Stimulated activated CD8-positive, alpha-beta memory T cell treated with anti-CD3 and anti-CD28 coated beads, Interleukin-12 subunit alpha, Interleukin-12 subunit beta, amount 100 ng/mL, for 24 hours (primary cell): ENCODE measurements around the gene DPH2.

ENCODE experiments used
- DNase-seq: peaks from one replicate; pipeline ENCODE4 v3.0.0-alpha.2; 2020; ENCODE audit errors: extremely low read depth

The DPH2 gene, protein sequence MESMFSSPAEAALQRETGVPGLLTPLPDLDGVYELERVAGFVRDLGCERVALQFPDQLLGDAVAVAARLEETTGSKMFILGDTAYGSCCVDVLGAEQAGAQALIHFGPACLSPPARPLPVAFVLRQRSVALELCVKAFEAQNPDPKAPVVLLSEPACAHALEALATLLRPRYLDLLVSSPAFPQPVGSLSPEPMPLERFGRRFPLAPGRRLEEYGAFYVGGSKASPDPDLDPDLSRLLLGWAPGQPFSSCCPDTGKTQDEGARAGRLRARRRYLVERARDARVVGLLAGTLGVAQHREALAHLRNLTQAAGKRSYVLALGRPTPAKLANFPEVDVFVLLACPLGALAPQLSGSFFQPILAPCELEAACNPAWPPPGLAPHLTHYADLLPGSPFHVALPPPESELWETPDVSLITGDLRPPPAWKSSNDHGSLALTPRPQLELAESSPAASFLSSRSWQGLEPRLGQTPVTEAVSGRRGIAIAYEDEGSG

DNA sequence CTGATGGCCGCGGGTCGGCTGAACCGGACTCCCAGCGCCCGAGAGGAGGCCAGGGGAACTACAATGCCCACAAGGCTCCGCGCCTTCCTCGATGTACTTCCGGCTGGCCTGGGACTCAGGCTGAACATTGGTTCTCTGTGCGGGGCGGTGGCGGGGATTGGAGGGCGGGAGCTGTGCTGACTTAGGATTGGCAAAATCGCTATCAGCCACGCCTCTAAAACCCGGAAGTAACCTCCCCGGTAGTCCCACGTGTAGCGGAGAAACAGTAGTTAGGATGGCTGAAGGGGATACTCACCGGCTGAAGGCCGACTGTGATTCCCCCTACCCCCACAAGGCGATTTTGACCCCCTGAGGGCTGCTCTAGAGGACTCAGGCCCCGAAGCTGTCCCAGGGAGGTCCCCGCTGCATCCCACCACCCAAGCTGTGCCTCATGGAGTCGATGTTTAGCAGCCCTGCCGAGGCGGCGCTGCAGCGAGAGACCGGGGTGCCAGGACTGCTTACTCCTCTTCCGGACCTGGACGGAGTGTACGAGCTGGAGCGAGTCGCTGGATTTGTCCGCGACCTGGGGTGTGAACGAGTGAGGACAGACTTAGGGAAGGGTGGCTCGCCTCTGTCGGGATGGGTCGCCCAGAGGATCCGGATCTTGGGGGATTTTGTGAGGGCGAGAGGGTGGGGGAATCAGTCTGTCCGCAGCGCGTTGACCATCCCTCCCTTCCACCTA lies at the start of gene DPH2:
TSS of gene DPH2 (plus strand) at position 265 of the 721 bp plus-strand sequence. CDS start at position 431, 166 bp downstream.
- peak; percentile 94 for DNase-seq

DNA sequence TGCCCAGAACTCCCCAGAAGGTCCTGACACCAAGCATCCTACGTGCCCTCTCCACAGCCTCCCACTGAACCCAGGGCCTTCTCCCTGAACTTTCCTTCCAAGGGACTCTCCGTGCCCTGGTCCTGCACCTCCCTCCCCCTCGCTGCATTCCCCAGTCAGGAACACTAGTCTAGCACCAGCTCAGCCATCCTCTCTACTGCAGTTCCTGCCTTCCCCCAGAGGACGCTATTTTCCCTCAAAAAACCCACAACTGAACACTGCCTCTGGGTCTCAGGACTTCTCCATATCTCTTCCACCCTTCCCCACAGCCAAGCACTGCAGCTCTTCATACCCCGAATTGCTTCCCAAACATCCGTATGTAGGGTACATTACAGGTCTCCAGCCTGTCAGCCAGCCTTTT lies 48.8 kb upstream of the DPH2 start:
- DNase-seq: no peak

DNA sequence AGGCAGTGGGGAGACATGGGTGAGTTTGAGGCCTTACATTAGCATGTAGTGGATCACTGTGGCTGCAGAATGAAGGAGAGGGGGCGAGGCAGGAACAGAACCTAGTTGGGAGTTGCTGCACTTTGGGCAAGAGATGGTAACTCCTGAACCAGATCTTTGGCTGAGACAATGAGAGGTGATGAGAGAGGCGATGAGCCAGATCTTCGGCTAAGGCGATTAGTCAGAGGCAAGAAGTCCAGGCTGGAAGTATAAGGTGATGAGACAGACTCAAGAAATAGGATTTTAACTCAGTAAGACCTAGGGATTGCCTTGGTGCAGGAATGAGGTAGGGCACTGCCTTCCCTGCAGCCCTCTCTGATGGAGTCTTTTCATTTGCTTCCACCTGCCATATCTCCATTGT lies 45.3 kb upstream of the DPH2 start:
- no peak for DNase-seq

DNA sequence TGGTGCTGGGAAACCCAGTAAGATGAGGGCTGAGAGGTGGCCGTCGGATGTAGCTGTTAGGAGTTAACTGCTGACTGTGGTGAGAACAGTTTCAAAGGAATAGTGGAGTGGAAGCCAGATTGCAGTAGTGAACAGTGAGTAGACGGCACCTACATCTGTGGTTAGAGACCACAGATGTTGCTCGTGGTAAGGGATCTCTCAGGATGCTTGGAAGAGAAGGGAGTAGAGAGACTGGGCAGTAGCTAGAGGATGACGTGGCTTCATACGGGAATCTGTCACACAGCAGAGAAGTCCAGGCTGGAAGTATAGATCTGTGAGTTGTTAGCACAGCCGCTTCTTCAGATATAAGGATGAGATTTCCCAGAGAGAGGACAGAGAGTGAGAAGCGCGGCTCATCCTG lies 44.0 kb upstream of the DPH2 start:
- DNase-seq: no peak

DNA sequence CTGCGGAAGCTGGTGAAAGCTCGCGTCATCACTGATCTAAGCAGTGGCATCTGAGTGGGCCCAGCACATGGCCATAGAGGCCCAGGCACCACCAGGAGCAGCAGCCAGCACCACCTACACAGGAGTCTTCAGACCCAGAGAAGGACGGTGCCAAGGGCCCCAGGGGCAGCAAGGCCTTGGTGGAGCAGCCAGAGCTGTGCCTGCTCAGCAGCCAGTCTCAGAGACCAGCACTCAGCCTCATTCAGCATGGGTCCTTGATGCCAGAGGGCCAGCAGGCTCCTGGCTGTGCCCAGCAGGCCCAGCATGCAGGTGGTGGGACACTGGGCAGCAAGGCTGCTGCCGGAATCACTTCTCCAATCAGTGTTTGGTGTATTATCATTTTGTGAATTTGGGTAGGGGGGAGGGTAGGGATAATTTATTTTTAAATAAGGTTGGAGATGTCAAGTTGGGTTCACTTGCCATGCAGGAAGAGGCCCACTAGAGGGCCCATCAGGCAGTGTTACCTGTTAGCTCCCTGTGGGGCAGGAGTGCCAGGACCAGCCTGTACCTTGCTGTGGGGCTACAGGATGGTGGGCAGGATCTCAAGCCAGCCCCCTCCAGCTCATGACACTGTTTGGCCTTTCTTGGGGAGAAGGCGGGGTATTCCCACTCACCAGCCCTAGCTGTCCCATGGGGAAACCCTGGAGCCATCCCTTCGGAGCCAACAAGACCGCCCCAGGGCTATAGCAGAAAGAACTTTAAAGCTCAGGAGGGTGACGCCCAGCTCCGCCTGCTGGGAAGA lies 39.5 kb upstream of the DPH2 start:
- no peak for DNase-seq

DNA sequence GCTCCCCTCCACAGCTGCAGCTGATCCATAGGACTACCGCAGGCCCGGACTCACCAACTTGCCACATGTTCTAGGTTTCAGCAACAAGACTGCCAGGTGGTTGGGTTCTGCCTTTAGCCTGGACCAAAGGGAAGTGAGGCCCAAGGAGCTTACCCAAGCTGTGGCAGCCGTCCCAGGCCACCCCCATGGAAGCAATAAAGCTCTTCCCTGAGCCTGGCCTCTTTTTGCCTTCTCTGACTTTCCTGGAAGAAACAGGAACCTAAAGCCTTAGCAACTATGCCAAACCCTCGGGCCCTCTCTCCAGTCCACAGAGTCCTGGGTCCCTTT lies 38.9 kb upstream of the DPH2 start:
- DNase-seq: no peak

DNA sequence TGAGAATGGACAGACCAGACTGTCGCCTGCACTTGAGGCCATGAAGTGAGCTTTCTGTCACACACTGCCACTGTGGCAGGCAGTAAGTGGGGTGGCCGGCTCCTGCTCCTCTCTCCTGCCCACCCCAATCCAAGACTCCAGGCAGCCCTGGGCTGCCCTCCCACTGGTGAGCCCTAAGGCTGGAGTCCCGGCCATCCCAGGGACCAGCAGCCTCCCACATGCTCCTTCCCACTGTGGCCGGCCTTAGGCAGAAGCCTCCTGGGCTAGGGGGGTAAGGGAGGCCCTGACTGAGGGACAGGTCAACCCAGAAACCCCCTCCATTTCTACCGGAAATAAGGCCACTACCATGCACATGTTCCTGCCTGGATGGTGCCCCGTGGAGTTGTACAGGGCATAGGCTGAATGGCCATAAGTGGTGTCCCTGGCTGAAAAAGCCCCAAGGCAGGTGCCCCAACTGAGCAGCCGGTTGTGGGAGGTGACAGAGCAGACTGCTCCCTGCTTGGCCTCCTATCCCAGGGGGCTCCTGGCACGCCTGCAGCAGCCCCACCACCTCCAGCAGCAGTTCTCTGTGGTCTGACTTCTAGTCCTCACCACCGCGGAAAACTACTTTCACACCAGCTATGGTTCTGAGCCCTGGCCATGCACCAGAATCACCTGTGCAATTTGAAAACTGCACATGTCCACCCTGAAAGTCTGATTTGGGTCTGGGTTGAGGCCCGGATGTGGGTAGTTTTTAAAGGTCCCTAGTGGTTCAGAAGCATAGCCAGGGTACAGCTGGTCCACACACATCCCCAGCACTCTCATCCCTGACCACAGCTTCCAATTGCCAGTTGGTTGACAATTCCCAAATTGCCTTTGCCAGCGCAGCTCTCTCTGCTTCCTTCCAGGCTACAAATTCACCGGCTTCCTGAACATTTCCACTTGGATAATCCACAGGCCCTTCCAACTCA lies 37.8 kb upstream of the DPH2 start:
- no peak for DNase-seq

DNA sequence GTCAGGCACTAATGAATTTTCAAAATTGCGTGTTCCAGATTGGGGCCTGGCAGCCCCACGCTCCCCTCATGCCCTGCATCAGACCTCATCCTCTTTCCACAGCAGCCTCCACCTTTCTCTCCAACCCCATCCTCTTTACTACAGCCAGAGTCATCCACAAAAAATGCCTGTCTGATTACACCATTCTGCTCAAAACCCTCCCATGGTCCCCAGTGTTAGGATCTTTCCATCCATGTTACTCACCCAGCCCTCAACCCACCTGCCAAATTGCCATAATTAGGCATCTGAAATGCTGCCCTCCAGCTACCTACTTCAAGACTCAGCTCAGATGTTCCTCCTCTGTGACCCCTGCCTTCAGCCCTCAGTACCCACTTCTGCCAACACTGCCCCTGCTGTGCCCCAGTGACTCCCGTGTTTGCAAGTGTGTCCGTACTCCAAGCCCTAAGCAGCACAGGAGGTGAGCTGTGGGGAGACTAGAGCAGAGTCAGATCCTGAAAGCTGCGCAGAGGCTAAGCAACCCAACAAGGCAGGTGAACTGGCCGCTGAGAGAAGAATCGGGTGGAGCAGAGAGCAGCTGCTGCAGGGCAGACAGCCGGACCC lies 36.9 kb upstream of the DPH2 start:
- DNase-seq: no peak

DNA sequence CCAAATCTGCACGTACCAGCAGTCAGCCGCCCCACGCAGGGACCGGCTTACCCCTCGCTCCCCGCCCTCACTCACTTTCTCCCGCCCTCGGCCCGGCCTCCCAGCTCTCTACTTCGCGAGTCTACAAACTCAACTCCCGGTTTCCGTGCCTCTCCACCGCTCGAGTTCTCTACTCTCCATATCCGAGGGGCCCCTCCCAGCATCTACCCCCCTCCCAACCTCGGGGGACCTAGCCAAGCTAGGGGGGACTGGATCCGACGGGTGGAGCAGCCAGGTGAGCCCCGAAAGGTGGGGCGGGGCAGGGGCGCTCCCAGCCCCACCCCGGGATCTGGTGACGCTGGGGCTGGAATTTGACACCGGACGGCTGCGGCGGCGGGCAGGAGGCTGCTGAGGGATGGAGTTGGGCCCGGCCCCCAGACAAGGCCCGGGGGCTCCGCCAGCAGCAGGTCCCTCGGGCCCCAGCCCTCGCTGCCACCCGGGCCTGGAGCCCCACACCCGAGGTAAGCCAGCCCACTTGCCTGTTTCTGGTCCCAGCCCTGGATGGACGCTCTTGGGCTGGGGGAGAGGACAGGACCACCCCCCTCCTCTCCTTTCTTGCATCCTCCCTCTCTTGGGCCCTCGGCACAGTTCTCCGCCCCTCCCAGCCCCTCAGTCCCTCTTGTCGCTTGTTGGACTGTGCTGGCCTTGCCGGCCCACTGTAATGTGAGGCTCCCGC lies 36.3 kb upstream of the DPH2 start, which contains the start of gene ARTN:
TSS of gene ARTN (plus strand) at position 416 of the 715 bp plus-strand sequence. CDS start 1,856 bp downstream, outside the sequence.
- no peak for DNase-seq

DNA sequence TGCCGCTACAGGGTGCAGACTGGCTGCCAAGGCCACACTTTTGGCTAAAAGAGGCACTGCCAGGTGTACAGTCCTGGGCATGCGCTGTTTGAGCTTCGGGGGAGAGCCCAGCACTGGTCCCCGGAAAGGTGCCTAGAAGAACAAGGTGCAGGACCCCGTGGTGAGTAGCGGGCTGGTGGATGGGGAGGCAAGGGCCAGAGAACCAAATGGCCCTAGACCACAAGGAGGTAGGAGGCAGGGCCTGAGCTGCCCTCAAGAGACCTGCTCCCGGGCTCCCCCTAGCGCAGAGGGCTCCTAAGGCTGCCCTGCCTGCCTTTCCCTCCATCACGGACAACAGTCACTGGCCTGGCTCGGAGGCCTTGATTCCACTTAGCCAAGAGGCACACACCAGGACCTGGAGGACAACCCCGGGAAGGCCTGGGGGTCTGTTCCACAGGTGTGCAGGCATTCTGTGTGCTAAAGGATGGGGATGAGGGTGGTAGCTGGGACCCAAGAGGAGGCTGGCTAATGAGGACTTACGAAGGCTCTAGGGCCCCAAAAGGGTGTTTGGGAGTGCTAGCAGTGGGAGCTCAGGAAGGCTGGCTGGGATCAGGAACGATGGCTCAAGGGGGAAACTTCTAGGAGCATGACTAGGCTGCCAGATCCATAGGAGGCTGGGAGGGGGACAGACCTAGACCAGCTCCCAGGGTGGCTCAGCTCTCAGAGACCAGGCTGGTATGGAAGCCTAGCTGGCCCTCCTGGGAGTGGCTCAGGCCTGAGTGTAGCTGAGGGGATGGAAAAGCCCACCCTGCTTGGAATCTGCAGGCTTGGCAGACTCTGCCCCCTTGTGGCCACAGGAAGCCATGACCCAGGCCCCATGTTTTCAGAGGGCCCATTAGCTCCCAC lies 35.5 kb upstream of the DPH2 start:
- DNase-seq: peak; percentile 15

DNA sequence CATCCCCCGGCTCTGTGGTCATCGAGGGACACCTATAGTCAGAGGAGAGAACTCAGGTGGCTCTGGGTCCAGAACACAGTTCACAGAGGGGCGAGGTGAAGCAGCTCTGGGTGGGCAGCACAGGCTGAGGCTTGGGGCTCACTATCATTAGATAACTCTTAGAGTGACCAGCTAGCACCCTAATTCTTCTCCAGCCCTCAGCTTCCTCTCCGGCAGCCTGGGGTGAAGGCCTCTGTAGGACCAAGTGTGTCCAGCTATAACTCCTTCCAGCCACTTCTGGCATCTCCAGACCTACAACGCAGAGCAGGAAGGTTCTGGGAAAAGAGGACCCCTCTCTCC lies 34.9 kb upstream of the DPH2 start:
- no peak for DNase-seq

DNA sequence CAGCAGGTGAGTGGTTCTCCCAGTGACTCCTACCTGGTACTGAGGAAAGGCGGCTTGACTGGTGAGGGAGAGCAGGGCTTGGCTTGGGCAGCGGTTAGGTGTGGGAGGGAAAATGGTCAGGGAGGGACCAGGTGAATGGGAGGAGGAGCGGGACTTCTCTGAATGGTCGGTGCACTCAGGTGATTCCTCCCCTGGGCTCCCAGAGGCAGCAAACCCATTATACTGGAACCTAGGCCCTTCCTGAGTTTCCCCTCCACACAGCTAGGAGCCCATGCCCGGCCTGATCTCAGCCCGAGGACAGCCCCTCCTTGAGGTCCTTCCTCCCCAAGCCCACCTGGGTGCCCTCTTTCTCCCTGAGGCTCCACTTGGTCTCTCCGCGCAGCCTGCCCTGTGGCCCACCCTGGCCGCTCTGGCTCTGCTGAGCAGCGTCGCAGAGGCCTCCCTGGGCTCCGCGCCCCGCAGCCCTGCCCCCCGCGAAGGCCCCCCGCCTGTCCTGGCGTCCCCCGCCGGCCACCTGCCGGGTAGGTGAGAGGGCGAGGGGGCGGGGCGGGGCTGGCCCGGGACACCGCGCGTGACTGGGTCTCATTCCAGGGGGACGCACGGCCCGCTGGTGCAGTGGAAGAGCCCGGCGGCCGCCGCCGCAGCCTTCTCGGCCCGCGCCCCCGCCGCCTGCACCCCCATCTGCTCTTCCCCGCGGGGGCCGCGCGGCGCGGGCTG lies 33.9 kb upstream of the DPH2 start:
- no peak for DNase-seq

DNA sequence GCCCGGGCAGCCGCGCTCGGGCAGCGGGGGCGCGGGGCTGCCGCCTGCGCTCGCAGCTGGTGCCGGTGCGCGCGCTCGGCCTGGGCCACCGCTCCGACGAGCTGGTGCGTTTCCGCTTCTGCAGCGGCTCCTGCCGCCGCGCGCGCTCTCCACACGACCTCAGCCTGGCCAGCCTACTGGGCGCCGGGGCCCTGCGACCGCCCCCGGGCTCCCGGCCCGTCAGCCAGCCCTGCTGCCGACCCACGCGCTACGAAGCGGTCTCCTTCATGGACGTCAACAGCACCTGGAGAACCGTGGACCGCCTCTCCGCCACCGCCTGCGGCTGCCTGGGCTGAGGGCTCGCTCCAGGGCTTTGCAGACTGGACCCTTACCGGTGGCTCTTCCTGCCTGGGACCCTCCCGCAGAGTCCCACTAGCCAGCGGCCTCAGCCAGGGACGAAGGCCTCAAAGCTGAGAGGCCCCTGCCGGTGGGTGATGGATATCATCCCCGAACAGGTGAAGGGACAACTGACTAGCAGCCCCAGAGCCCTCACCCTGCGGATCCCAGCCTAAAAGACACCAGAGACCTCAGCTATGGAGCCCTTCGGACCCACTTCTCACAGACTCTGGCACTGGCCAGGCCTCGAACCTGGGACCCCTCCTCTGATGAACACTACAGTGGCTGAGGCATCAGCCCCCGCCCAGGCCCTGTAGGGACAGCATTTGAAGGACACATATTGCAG lies 33.2 kb upstream of the DPH2 start:
- no peak for DNase-seq

DNA sequence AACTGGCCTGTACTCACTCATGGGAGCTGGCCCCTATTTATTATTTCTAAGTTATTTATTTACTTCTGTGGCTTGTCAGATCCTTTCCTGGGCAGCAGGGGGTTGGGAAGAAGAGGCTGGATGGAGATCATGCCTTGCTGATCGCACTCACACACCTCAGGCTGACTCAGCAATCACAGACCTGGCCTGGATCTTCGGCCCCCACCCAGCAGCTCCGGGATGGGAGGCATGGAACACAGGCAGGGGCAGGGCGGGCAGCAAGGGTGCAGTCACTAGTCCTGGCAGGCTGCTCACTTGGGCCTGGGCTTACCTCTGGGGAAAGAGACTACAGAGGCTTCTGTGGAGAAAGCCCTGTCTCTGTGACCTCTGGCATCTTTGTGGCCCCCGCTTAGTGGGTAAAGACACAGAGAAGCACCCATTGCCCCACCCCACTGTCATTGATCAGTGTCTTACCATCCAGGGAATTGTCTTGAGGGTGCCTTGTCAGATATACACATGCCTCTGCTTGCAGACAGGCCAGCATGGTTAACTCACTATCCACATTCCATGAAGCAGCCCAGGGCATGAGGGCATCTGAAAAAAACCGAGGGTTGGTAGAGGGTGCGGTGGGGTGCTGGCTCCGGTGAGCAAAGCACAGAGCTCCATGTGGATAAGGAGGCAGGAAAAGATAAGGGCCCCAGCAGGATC lies 32.5 kb upstream of the DPH2 start:
- DNase-seq: no peak

DNA sequence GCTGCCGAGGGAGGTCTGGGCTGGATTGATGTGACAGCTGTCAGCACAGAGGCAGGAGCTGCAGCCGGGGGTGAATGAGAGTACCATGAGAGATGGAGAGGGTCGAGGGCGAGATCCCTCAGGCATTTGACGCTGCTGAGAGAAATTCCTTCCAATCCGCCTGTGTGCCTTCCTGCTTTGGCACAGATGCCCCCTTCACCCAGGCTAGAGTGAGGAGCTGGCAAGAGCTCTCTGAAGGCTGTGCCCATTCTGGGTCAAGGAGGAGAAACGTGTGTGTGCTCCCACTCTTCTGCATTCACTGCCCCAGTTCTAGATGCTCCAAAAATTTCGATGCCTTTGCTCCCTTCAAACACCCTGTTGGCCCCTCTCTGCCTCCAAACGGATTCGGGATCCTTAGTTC lies 31.4 kb upstream of the DPH2 start:
- DNase-seq: no peak

DNA sequence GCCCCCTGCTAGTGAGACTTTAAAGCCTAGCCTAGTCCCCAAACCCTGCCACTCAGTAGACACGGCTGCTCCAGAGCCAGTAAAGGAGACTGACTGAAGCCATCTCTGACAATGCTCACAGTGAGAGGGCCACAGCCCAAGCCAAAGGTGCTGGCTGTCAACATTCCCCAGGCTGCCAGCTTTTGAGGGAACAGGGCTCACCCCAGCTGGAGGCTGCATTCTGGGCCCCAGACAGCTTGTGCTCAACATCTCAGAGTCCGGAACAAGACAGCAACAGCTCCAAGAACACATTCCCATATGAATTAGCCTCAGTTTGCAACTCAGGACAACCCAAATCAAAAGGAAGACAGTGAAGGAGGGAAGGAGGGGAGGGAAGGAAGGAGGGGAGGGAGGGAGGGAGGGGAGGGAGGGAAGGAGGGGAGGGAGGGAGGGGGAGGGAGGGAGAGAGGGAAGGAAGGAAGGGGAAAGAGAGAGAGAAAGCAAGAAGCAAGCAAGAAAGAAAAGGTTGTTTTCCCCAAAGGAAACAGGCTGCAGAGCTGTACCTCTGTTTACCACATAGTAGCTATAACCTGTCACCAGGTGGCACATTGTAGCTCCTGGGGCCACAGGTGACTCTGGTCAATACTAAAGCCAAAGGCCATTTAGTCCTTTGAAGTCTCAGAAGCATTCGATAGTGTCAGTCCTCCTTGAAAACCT lies 30.8 kb upstream of the DPH2 start:
- no peak for DNase-seq

DNA sequence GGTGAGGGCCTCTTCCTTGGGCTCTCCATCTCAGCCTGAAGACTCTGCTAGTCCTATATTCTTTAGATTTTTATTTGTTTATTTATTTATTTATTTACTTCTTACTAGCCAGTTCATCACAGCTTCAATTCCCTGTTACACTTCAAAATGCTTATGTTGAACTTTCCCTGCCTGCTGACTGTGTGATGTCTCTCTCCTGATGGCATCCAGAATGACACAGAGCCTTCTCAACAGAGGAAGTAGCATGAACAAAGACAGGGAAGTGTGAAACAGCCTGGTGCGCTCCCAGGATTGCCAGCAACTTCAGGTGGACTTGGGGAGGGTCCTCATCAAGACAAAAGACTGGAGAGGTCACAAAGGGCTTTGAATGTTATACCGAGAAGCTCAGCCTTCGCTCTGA lies 27.4 kb upstream of the DPH2 start:
- DNase-seq: no peak
